ENCODE measurements around the gene PLXNB3.
"Not testable (repeated sequence)": the region's sequence is repeated elsewhere in the genome, so short reads cannot be mapped to it uniquely, and the experiment has no call there.

DNA sequence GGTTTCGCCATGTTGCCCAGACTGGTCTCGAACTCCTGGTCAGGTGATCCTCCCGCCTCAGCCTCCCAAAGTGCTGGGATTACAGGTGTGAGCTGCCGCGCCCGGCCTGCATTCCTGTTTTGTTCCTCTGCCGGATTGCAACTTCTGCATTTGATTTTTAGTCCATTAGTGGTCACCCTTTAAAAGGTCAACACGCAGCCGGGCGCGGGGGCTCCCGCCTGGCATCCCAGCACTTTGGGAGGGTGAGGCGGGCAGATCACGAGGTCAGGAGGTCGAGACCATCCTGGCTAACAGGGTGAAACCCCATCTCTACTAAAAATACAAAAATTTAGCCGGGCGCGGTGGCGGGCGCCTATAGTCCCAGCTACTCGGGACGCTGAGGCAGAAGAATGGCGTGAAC lies 33.9 kb upstream of the PLXNB3 start:
- TF ChIP-seq, protein P1, sequence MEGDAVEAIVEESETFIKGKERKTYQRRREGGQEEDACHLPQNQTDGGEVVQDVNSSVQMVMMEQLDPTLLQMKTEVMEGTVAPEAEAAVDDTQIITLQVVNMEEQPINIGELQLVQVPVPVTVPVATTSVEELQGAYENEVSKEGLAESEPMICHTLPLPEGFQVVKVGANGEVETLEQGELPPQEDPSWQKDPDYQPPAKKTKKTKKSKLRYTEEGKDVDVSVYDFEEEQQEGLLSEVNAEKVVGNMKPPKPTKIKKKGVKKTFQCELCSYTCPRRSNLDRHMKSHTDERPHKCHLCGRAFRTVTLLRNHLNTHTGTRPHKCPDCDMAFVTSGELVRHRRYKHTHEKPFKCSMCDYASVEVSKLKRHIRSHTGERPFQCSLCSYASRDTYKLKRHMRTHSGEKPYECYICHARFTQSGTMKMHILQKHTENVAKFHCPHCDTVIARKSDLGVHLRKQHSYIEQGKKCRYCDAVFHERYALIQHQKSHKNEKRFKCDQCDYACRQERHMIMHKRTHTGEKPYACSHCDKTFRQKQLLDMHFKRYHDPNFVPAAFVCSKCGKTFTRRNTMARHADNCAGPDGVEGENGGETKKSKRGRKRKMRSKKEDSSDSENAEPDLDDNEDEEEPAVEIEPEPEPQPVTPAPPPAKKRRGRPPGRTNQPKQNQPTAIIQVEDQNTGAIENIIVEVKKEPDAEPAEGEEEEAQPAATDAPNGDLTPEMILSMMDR (IDR thresholded peaks at IDR 0.05), result not testable (repeated sequence)
- TF ChIP-seq EZH2 (IDR thresholded peaks at IDR 0.05; ENCODE audit: borderline replicate concordance, insufficient read depth, low read depth, low read length, poor library complexity, severe bottlenecking), result not testable (repeated sequence)

All from B cell (primary cell).